DND-41 (cell line): Measurements from ENCODE around the gene ILRUN.

ENCODE experiments used
- CTCF ChIP-seq: IDR thresholded peaks from 2 replicates; pipeline ENCODE4 v1.5.1; 2012; ENCODE audit warnings: borderline replicate concordance, low read length, moderate library complexity, mild to moderate bottlenecking; ENCODE audit not compliant: poor library complexity, severe bottlenecking; ENCODE audit errors: extremely low read depth
- EZH2 ChIP-seq: IDR thresholded peaks from 3 replicates; pipeline ENCODE4 v1.6.1; 2012; ENCODE audit warnings: borderline replicate concordance, low read depth, mild to moderate bottlenecking, moderate library complexity, low read length, inconsistent platforms; ENCODE audit not compliant: severe bottlenecking

- TF ChIP-seq CTCF (no peak), EZH2 (no peak)
Observed at GRCh38 chr6:34696739-34697543, at the start of gene ILRUN.
